ENCODE data around the gene RCOR3.

DNA sequence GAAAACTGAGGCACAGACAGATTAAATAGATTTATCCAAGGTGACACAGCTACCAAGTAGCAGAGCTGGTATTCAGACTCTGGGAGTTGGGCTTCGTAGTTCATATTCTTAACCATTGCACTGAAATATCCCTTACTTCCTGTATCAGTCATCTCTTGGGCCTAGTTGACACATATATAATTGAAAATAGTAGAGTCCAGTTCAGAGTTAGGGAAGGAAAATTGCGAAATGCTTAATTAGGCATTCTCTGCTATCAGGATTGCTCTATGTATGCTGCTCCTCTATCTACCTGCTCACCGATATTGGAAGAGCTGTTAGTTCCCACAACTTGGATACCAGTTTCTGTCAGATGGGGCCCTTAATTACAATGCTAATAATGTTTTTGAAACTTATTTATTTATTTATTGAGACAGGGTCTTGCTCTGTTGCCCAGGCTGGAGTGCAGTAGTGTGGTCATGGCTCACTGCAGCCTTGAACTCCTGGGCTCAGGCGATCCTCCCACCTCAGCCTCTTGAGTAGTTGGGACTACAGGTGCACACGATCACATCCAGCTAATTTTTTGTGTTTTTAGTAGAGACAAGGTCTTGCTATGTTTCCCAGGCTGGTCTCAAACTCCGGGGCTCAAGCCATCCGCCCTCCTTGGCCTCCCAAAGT lies 8.2 kb downstream of the RCOR3 start:
- TF ChIP-seq CTCF (IDR thresholded peaks at IDR 0.05; ENCODE audit: insufficient read depth, low read length, poor library complexity, severe bottlenecking) = no peak
- TF ChIP-seq EZH2phosphoT487 (conservative IDR thresholded peaks at IDR 0.05; ENCODE audit: low read length) = no peak

All from SU-DHL-6 (cell line).